GM23338 (cell line): ENCODE measurements around the gene CD164. TPM values are rescaled to one million over a fixed set of nuclear protein-coding genes. Genes with fewer than 3 reads are reported as not detected.
A peak's percentile ranks its signal among the peaks of the same experiment; 100 is the strongest.

Experiments
- ATAC-seq: fragments of 200-7000 bp; cut with Tn5 transposase; 3 replicates; pipeline ENCODE4 v1.9.1; 2020
- DNase-seq: peaks from one replicate; pipeline ENCODE4 v3.0.0-alpha.2; 2015; ENCODE audit warnings: low spot score
- H2AFZ ChIP-seq: fragments of 200-600 bp; sonication (generic); 2 replicates; pipeline ENCODE4 v1.8.0; 2016; ENCODE audit warnings: antibody characterized with exemption, mild to moderate bottlenecking, moderate library complexity
- H3F3A ChIP-seq: fragments of 200-600 bp; sonication (generic); replicated peaks from 2 replicates; pipeline ENCODE4 v1.8.0; 2017; ENCODE audit warnings: antibody characterized with exemption, mixed run types, low read depth
- H3K27ac ChIP-seq: fragments of 200-600 bp; sonication (generic); 2 replicates; pipeline ENCODE4 v1.6.1; 2016; ENCODE audit warnings: low read depth
- H3K27me3 ChIP-seq: fragments of 200-600 bp; sonication (generic); 2 replicates; pipeline ENCODE4 v1.8.0; 2016; ENCODE audit warnings: mild to moderate bottlenecking, mixed run types, moderate library complexity; ENCODE audit not compliant: insufficient read depth
- H3K36me3 ChIP-seq: fragments of 200-600 bp; sonication (generic); 2 replicates; pipeline ENCODE4 v1.8.0; 2016; ENCODE audit warnings: mild to moderate bottlenecking; ENCODE audit not compliant: insufficient read depth
- H3K4me1 ChIP-seq: fragments of 200-600 bp; sonication (generic); 2 replicates; pipeline ENCODE4 v1.8.0; 2016; ENCODE audit warnings: mild to moderate bottlenecking, moderate library complexity; ENCODE audit not compliant: insufficient read depth
- H3K4me2 ChIP-seq: fragments of 200-600 bp; sonication (generic); 2 replicates; pipeline ENCODE4 v1.7.1; 2017; ENCODE audit warnings: mixed run types
- H3K4me3 ChIP-seq: fragments of 200-600 bp; sonication (generic); 2 replicates; pipeline ENCODE4 v1.6.1; 2016; ENCODE audit warnings: mixed run types
- H3K79me2 ChIP-seq: fragments of 200-600 bp; sonication (generic); replicated peaks from 2 replicates; pipeline ENCODE4 v1.8.0; 2017; ENCODE audit warnings: mild to moderate bottlenecking; ENCODE audit not compliant: insufficient read depth
- H3K9me2 ChIP-seq: fragments of 200-600 bp; sonication (generic); 2 replicates; pipeline ENCODE4 v1.8.0; 2017; ENCODE audit not compliant: insufficient read depth
- H4K20me1 ChIP-seq: fragments of 200-600 bp; sonication (generic); replicated peaks from 2 replicates; pipeline ENCODE4 v1.8.0; 2017; ENCODE audit warnings: mild to moderate bottlenecking; ENCODE audit not compliant: insufficient read depth
- H3K27ac Mint-ChIP-seq: 2 replicates; pipeline ENCODE4 v1.8.0; 2020; ENCODE audit warnings: inconsistent platforms, mild to moderate bottlenecking, moderate library complexity, mixed read lengths
- H3K27me3 Mint-ChIP-seq: 3 replicates; pipeline ENCODE4 v1.8.0; 2022; ENCODE audit warnings: low read depth, mild to moderate bottlenecking, moderate library complexity, mixed read lengths, inconsistent platforms; ENCODE audit not compliant: insufficient read depth, poor library complexity
- H3K36me3 Mint-ChIP-seq: 3 replicates; pipeline ENCODE4 v1.8.0; 2021; ENCODE audit warnings: low read depth, mild to moderate bottlenecking, inconsistent platforms, moderate library complexity, mixed read lengths
- H3K4me1 Mint-ChIP-seq: 3 replicates; pipeline ENCODE4 v1.8.0; 2020; ENCODE audit warnings: mild to moderate bottlenecking, inconsistent platforms, mixed read lengths
- H3K4me3 Mint-ChIP-seq: 3 replicates; pipeline ENCODE4 v1.8.0; 2021; ENCODE audit warnings: moderate library complexity, mild to moderate bottlenecking, inconsistent platforms, mixed read lengths
- H3K9me3 Mint-ChIP-seq: 3 replicates; pipeline ENCODE4 v1.8.0; 2020; ENCODE audit warnings: moderate library complexity, mild to moderate bottlenecking, inconsistent platforms, mixed read lengths
- CREB1 ChIP-seq: fragments of 250-450 bp; sonication (Bioruptor Pico); IDR thresholded peaks from 2 replicates; pipeline ENCODE4 v1.5.0; 2020; ENCODE audit warnings: low read depth, mild to moderate bottlenecking, moderate library complexity
- CTCF ChIP-seq, 2 experiments: fragments of 200-600 bp in 1 of 2; sonication (generic) in 1 of 2; conservative IDR thresholded peaks; 2 replicates each; pipeline versions ENCODE4 v1.5.1 to v1.6.1; 2016 to 2017; ENCODE audit warnings: antibody characterized with exemption in 2 of 2, low read depth in 2 of 2, mild to moderate bottlenecking in 2 of 2, moderate library complexity in 1 of 2
- EZH2phosphoT487 ChIP-seq: fragments of 200-600 bp; sonication (generic); IDR thresholded peaks from one replicate; pipeline ENCODE4 v1.8.1; 2018; ENCODE audit warnings: antibody characterized with exemption; ENCODE audit not compliant: unreplicated experiment
- NANOG ChIP-seq: IDR thresholded peaks from 2 replicates; pipeline ENCODE4 v1.6.1; 2016; ENCODE audit warnings: antibody characterized with exemption, borderline replicate concordance
- POLR2AphosphoS5 ChIP-seq: IDR thresholded peaks from 2 replicates; pipeline ENCODE4 v1.6.1; 2016; ENCODE audit warnings: antibody characterized with exemption, low read depth
- REST ChIP-seq: IDR thresholded peaks from one replicate; pipeline ENCODE4 v1.6.1; 2018; ENCODE audit warnings: antibody characterized with exemption; ENCODE audit not compliant: unreplicated experiment
- STAT1 ChIP-seq: IDR thresholded peaks from one replicate; pipeline ENCODE4 v1.6.1; 2016; ENCODE audit warnings: antibody characterized with exemption; ENCODE audit not compliant: unreplicated experiment
- ZNF114 ChIP-seq: fragments of 250-450 bp; sonication (Bioruptor Pico); IDR thresholded peaks from 2 replicates; pipeline ENCODE4 v1.5.0; 2020; ENCODE audit warnings: mild to moderate bottlenecking, moderate library complexity
- polyA plus RNA-seq: library from polyadenylated mRNA; unstranded; fragments of >200 nt; fragmentation: Nextera tagmentation; extraction: Ambion mirVana; gene quantifications from 2 replicates; pipeline ENCODE4 v1.2.1, GENCODE V29; 2016
- total RNA-seq: library from RNA; depleted of rRNA; stranded (reverse); fragments of >200 nt; shearing (Covaris generic); gene quantifications from 2 replicates; pipeline ENCODE4 v1.2.3, GENCODE V29; 2014

Gene CD164
- total and polyA plus RNA-seq, 2 experiments from 2014 or later = 81.0 to 83.8 TPM

GRCh38 chr6:109388265-109388664, 6.0 kb upstream of the CD164 start:
- Mint-ChIP-seq H3K27me3 (peaks cover 4% of the 10 kb centered on the region), H3K36me3 (no peaks in the 10 kb centered on the region), H3K27ac (no peak overlapping the region), H3K9me3 (no peaks in the 10 kb centered on the region), H3K4me1 (peaks cover 10% of the 10 kb centered on the region), H3K4me3 (no peak overlapping the region)
- H4K20me1 ChIP-seq = no peaks in the 10 kb centered on the region
- peaks cover 5% of the 10 kb centered on the region; the same call in 1 of the 2 replicates for H3K4me1 ChIP-seq
- H3K4me2 ChIP-seq = no peak overlapping the region
- no peaks in the 10 kb centered on the region for H3K27me3 ChIP-seq
- H3K4me3 ChIP-seq = no peak overlapping the region
- no peak for ATAC-seq
- TF ChIP-seq CREB1 (CRISPR knock-in tag) (no peak), REST (no peak), ZNF114 (CRISPR knock-in tag) (no peak), POLR2AphosphoS5 (no peak), CTCF (conservative IDR thresholded peaks at IDR 0.05; ENCODE audit: low read depth in 2 of 2) (no peak)
- no peaks in the 10 kb centered on the region for H3K9me2 ChIP-seq
- no peaks in the 10 kb centered on the region for H3K36me3 ChIP-seq
- no peaks in the 10 kb centered on the region for H3F3A ChIP-seq
- no peak overlapping the region for H2AFZ ChIP-seq
- no peaks in the 10 kb centered on the region for H3K79me2 ChIP-seq
- no peak overlapping the region for H3K27ac ChIP-seq
- DNase-seq = no peak

GRCh38 chr6:109383438-109383940, 1.2 kb upstream of the CD164 start:
- DNase-seq = no peak
- Histone ChIP-seq H3K9me2 (no peaks in the 10 kb centered on the region), H3K4me2 (peak overlapping the region; percentile 82), H3K27ac (peak overlapping the region; percentile 88; the same call in 1 of the 2 replicates), H4K20me1 (peaks cover 24% of the 10 kb centered on the region), H3F3A (no peaks in the 10 kb centered on the region), H3K27me3 (no peaks in the 10 kb centered on the region), H3K79me2 (peaks cover 33% of the 10 kb centered on the region), H2AFZ (no peak overlapping the region), H3K4me3 (peak overlapping the region; percentile 78), H3K36me3 (no peaks in the 10 kb centered on the region), H3K4me1 (peaks cover 18% of the 10 kb centered on the region)
- no peak for ATAC-seq
- H3K27me3 Mint-ChIP-seq = peaks cover 10% of the 10 kb centered on the region
- peak overlapping the region; percentile 89 for H3K4me3 Mint-ChIP-seq
- peak overlapping the region; percentile 100 for H3K27ac Mint-ChIP-seq
- H3K4me1 Mint-ChIP-seq = peaks cover 29% of the 10 kb centered on the region
- H3K36me3 Mint-ChIP-seq = peaks cover 4% of the 10 kb centered on the region; the same call in 2 of the 3 replicates
- H3K9me3 Mint-ChIP-seq = no peaks in the 10 kb centered on the region
- TF ChIP-seq CTCF (conservative IDR thresholded peaks at IDR 0.05; ENCODE audit: low read depth in 2 of 2) (no peak; a peak in 1 of 4 replicates), REST (no peak), CREB1 (CRISPR knock-in tag) (no peak), NANOG (no peak), POLR2AphosphoS5 (no peak), STAT1 (no peak), EZH2phosphoT487 (no peak)
